Measurements from ENCODE around the gene NOL7. TPM values are rescaled to one million over a fixed set of nuclear protein-coding genes. Genes with fewer than 3 reads are reported as not detected.

The NOL7 gene
- total and polyA plus RNA-seq, 9 of the 15 experiments (the other 6 are each of a cell fraction or from before 2014, with no cell fraction given), result 19.4 to 235 (median 157) TPM

GRCh38 chr6:13638626-13639025 is 23.5 kb downstream of the NOL7 start (continued):
- TF ChIP-seq ZNF280A (IDR thresholded peaks at IDR 0.05; ENCODE audit: low read depth, partially characterized antibody) (no peak), SIN3A (IDR thresholded peaks at IDR 0.05; ENCODE audit: borderline replicate concordance in 2 of 2, control insufficient read depth in 1 of 2, low read depth in 2 of 2, low read length in 2 of 2) (no peak), MCM5 (IDR thresholded peaks at IDR 0.05; ENCODE audit: low read depth) (no peak), ESRRA (IDR thresholded peaks at IDR 0.05; ENCODE audit: borderline replicate concordance, low read depth) (no peak)

- Histone ChIP-seq H3K9ac (ENCODE audit: insufficient read depth in 1 of 2, low read depth in 2 of 2, low read length in 2 of 2) (no peak overlapping the region), H3K9me1 (ENCODE audit: control insufficient read depth, insufficient read depth, low read length) (no peaks in the 10 kb centered on the region), H3K27ac (ENCODE audit: extremely low read depth, low read depth, low read length) (no peak overlapping the region), H3K79me2 (ENCODE audit: control insufficient read depth, insufficient read depth, low read length) (peaks cover 5% of the 10 kb centered on the region; the same call in 2 of the 3 replicates), H3K4me2 (ENCODE audit: insufficient read depth, low read length) (no peak overlapping the region), H3K27me3 (ENCODE audit: control insufficient read depth in 2 of 2, insufficient read depth in 2 of 2, low read length in 2 of 2) (no peaks in the 10 kb centered on the region), H3K36me3 (ENCODE audit: control insufficient read depth, insufficient read depth, low read length) (peaks cover 90% of the 10 kb centered on the region), H4K20me1 (replicated peaks; ENCODE audit: control insufficient read depth, insufficient read depth, low read length) (no peaks in the 10 kb centered on the region), H3K4me3 (no peak overlapping the region), H3K9me3 (replicated peaks; ENCODE audit: control insufficient read depth, insufficient read depth, low read depth, low read length) (no peaks in the 10 kb centered on the region), H3K4me1 (replicated peaks in 1 of 2; ENCODE audit: control insufficient read depth in 2 of 2, insufficient read depth in 2 of 2, low read length in 2 of 2) (no peaks in the 10 kb centered on the region), H2AFZ (ENCODE audit: low read depth, low read length) (no peak overlapping the region)
- TF ChIP-seq CEBPG (CRISPR knock-in tag; IDR thresholded peaks at IDR 0.05), result no peak
- TF ChIP-seq CEBPG (tag; conservative IDR thresholded peaks at IDR 0.05 in 1 of 2, IDR thresholded peaks at IDR 0.05 in 1 of 2), result peak in 1 of 2 experiments; percentile 88; a peak in 2 of 4 replicates
- no peak for TF ChIP-seq NCOA2 (IDR thresholded peaks at IDR 0.05; ENCODE audit: partially characterized antibody in 2 of 2)
- peak; percentile 64 for TF ChIP-seq CEBPB (tag; IDR thresholded peaks at IDR 0.05)
- TF ChIP-seq BCLAF1 (IDR thresholded peaks at IDR 0.05; ENCODE audit: borderline replicate concordance in 1 of 2, control insufficient read depth in 1 of 2, low read depth in 2 of 2, low read length in 1 of 2), result no peak
- DNase-seq (ENCODE audit: extremely low read depth in 1 of 4, low spot score in 3 of 4), result no peak
- intact Hi-C loops (cut with micrococcal nuclease) (no loop called here), in situ Hi-C loops (cut with MboI) (no loop called here)
- WGBS (ENCODE audit: insufficient coverage, low coverage, missing lambda C conversion rate), result 93% methylated on average over 5 of the region's 5 CpGs
- no TSS peak for BruUV-seq (replicated peaks)
- no peak for FAIRE-seq
- CTCF ChIA-PET (ENCODE audit: low intra/inter-chr PET ratio), result no interaction called here
- POLR2A ChIA-PET, result interaction anchor here (1.9 kb wide), 1 partner anchor 10 kb away, joined by 6 read pairs; no protein-coding TSS in a partner anchor
- ATAC-seq, result no peak
Measured at GRCh38 chr6:13641315-13641714, 26.2 kb downstream of the NOL7 start.
